Measurements from ENCODE around the gene LUC7L3. TPM values are rescaled to one million over a fixed set of nuclear protein-coding genes. Genes with fewer than 3 reads are reported as not detected.

The LUC7L3 gene
- total and polyA plus RNA-seq, 8 donors = 63.4 to 1,211 (median 208) TPM

DNA sequence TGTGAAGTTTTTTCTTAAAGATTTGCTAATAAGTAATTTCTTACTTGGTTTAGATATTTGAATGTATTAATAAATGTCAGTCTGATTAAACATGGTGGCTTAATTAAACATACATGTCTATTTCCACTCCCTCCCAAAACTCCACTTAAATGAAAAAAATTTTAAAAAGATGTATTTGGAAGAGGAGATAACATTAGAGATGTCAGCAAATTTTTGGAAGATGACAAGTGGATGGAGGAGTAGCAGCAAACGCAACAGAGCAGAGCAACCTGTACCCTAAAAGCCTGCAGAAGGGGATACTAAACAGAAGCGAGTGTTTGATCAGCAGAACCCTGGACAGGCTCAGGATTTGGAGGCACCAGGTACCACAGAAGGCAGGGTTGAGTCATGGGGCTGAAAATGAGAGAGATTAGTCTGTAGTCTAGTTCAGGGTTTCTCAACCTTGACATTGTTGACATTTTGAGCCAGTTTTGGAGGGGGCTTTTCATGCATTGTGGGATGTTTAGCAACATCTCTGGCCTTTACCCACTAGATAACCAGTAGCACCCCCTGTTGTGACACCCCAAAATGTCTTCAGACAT lies 17.8 kb downstream of the LUC7L3 start:
- peaks cover 3 to 61% (median 31%) of the 10 kb centered on the region in 4 donors for H3K4me1 ChIP-seq
- H3K4me3 ChIP-seq = no peak overlapping the region
- TF ChIP-seq POLR2AphosphoS5 (IDR thresholded peaks at IDR 0.05) (no peak), EP300 (IDR thresholded peaks at IDR 0.05) (no peak), POLR2A (IDR thresholded peaks at IDR 0.05) (no peak), CTCF (IDR thresholded peaks at IDR 0.05) (no peak)
- intact Hi-C loops (cut with DNase I; ENCODE audit: low total_unique reads) = no loop called here
- peaks cover 37 to 56% (median 51%) of the 10 kb centered on the region in 4 donors for H3K36me3 ChIP-seq
- no peaks in the 10 kb centered on the region for H3K27me3 ChIP-seq
- no peak for DNase-seq
- H3K9me3 ChIP-seq = no peaks in the 10 kb centered on the region
- no peak overlapping the region for H3K27ac ChIP-seq
- WGBS, 5 donors = 86 to 89% (median 88%) methylated on average over 2 of the region's 2 CpGs

- intact Hi-C loops (cut with DNase I; ENCODE audit: low total_unique reads) = no loop called here
- Histone ChIP-seq H3K9me3 (no peaks in the 10 kb centered on the region), H3K27ac (no peak overlapping the region), H3K36me3 (peaks cover 56 to 75% (median 70%) of the 10 kb centered on the region in 4 donors), H3K4me3 (no peak overlapping the region), H3K4me1 (peaks cover 0 to 43% (median 21%) of the 10 kb centered on the region in 4 donors), H3K27me3 (no peaks in the 10 kb centered on the region)
- DNase-seq = no peak
- no peak for TF ChIP-seq CTCF (IDR thresholded peaks at IDR 0.05)
- TF ChIP-seq EP300 (IDR thresholded peaks at IDR 0.05) = no peak
- no peak for TF ChIP-seq POLR2AphosphoS5 (IDR thresholded peaks at IDR 0.05)
- TF ChIP-seq POLR2A (IDR thresholded peaks at IDR 0.05) = no peak
- 43 to 73% (median 52%) methylated on average over 2 of the region's 2 CpGs for WGBS, 5 donors
These were observed 19.7 kb downstream of the LUC7L3 start for GRCh38 chr17:50739098-50739497.

GRCh38 chr17:50745631-50746030 lies 26.2 kb downstream of the LUC7L3 start:
- H3K36me3 ChIP-seq = peaks cover 76 to 100% (median 100%) of the 10 kb centered on the region in 4 donors
- no peak for DNase-seq
- WGBS, 5 donors = 88 to 93% (median 91%) methylated on average over 12 of the region's 12 CpGs
- H3K27me3 ChIP-seq = no peaks in the 10 kb centered on the region
- H3K27ac ChIP-seq = no peak overlapping the region
- peaks cover 0 to 5% (median 0%) of the 10 kb centered on the region in 4 donors for H3K4me1 ChIP-seq
- no peak overlapping the region for H3K4me3 ChIP-seq
- intact Hi-C loops (cut with DNase I; ENCODE audit: low total_unique reads) = no loop called here
- H3K9me3 ChIP-seq = no peaks in the 10 kb centered on the region
- TF ChIP-seq POLR2AphosphoS5 (IDR thresholded peaks at IDR 0.05) (no peak), EP300 (IDR thresholded peaks at IDR 0.05) (no peak), POLR2A (IDR thresholded peaks at IDR 0.05) (no peak), CTCF (IDR thresholded peaks at IDR 0.05) (no peak)

- intact Hi-C loops (cut with DNase I; ENCODE audit: low total_unique reads) = no loop called here
- no peak for DNase-seq
- H3K4me1 ChIP-seq = peaks cover 0 to 5% (median 0%) of the 10 kb centered on the region in 4 donors
- H3K27ac ChIP-seq = no peak overlapping the region
- WGBS, 5 donors = 72 to 91% (median 77%) methylated on average over 6 of the region's 6 CpGs
- H3K4me3 ChIP-seq = no peak overlapping the region
- no peaks in the 10 kb centered on the region for H3K27me3 ChIP-seq
- TF ChIP-seq POLR2AphosphoS5 (IDR thresholded peaks at IDR 0.05) = no peak
- no peak for TF ChIP-seq CTCF (IDR thresholded peaks at IDR 0.05)
- TF ChIP-seq POLR2A (IDR thresholded peaks at IDR 0.05) = no peak
- TF ChIP-seq EP300 (IDR thresholded peaks at IDR 0.05) = no peak
- H3K9me3 ChIP-seq = no peaks in the 10 kb centered on the region
- peaks cover 67 to 100% (median 100%) of the 10 kb centered on the region in 4 donors for H3K36me3 ChIP-seq
These were observed 29.8 kb downstream of the LUC7L3 start for GRCh38 chr17:50749245-50749644.

Data from stomach (tissue), 9 donors.